ENCODE measurements around the gene SOX3. TPM values are rescaled to one million over a fixed set of nuclear protein-coding genes. Genes with fewer than 3 reads are reported as not detected.

The SOX3 gene
- total RNA-seq, 1 experiment from 2014 or later = not detected

- TF ChIP-seq CEBPB (IDR thresholded peaks at IDR 0.05; ENCODE audit: low read depth) = no peak
- no peak for TF ChIP-seq YY1 (IDR thresholded peaks at IDR 0.05; ENCODE audit: extremely low read depth, insufficient replicate concordance, low read depth, low read length)
- no peak for TF ChIP-seq TCF7L2 (IDR thresholded peaks at IDR 0.05; ENCODE audit: borderline replicate concordance, extremely low read depth, insufficient read depth, insufficient read length)
- TF ChIP-seq, protein P1, sequence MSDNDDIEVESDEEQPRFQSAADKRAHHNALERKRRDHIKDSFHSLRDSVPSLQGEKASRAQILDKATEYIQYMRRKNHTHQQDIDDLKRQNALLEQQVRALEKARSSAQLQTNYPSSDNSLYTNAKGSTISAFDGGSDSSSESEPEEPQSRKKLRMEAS (IDR thresholded peaks at IDR 0.05) = no peak
- TF ChIP-seq EZH2phosphoT487 (IDR thresholded peaks at IDR 0.05; ENCODE audit: borderline replicate concordance) = no peak
- Histone ChIP-seq H3K27me3 (ENCODE audit: insufficient read depth, low read length) (no peaks in the 10 kb centered on the region), H3K9me3 (ENCODE audit: control insufficient read depth in 1 of 2, insufficient read depth in 1 of 2, low read depth in 1 of 2, low read length in 2 of 2) (no peaks in the 10 kb centered on the region), H3K9ac (ENCODE audit: low read length) (no peak overlapping the region), H3K9me2 (ENCODE audit: insufficient read depth) (no peaks in the 10 kb centered on the region), H3K79me2 (ENCODE audit: insufficient read depth, low read length) (no peaks in the 10 kb centered on the region), H3K36me3 (ENCODE audit: control insufficient read depth in 1 of 2, insufficient read depth in 2 of 2, low read length in 2 of 2) (no peaks in the 10 kb centered on the region), H3K4me3 (replicated peaks in 1 of 2; ENCODE audit: low read depth in 1 of 2, low read length in 2 of 2) (no peak overlapping the region), H4K20me1 (ENCODE audit: insufficient read depth) (no peaks in the 10 kb centered on the region), H3K4me2 (ENCODE audit: low read length) (no peak overlapping the region), H3K27ac (ENCODE audit: low read depth, low read length) (no peak overlapping the region), H2AFZ (ENCODE audit: low read depth, low read length, poor library complexity, severe bottlenecking) (no peak overlapping the region), H3K4me1 (ENCODE audit: control insufficient read depth in 1 of 2, insufficient read depth in 2 of 2, low read length in 2 of 2) (no peaks in the 10 kb centered on the region)
- DNase-seq (ENCODE audit: low read depth, low spot score) (no peak), ATAC-seq (no peak)
- ChIA-PET POLR2A (no interaction called here), RAD21 (ENCODE audit: low non-redundant PET in 1 of 2, low total read pairs in 2 of 2, uncharacterized antibody in 2 of 2, unreplicated experiment in 2 of 2) (no interaction called here), CTCF (no interaction called here)
- no TSS peak for BruUV-seq (replicated peaks)
- intact Hi-C loops (cut with micrococcal nuclease) = no loop called here
Observed at GRCh38 chrX:140501940-140502468, 2.9 kb downstream of the SOX3 start.

DNA sequence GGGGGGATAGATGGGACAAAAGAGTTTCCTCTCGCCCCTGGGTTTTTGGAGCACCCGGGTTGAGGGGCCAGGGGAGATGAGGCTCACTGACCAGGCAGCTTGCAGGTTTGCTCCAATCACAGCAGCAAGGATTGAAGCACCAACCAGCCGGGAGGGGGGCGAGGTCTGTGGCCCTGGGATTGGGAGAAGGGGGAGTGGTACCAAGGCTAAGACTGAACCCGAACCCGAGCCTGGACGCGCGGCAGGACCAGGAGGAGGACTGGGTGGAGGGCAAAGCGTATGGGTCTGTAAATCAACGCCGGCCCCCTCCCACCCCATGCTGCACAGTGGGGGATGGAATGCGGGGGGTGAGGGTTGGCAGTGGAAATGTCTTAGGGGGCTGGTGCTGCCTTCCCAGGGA lies 3.5 kb downstream of the SOX3 start:
- H3K27me3 ChIP-seq (ENCODE audit: insufficient read depth, low read length) = no peaks in the 10 kb centered on the region
- H3K4me2 ChIP-seq (ENCODE audit: low read length) = no peak overlapping the region
- H3K79me2 ChIP-seq (ENCODE audit: insufficient read depth, low read length) = no peaks in the 10 kb centered on the region
- no peaks in the 10 kb centered on the region for H3K9me3 ChIP-seq (ENCODE audit: control insufficient read depth in 1 of 2, insufficient read depth in 1 of 2, low read depth in 1 of 2, low read length in 2 of 2)
- H2AFZ ChIP-seq (ENCODE audit: low read depth, low read length, poor library complexity, severe bottlenecking) = no peak overlapping the region
- no peak overlapping the region for H3K27ac ChIP-seq (ENCODE audit: low read depth, low read length)
- no peaks in the 10 kb centered on the region for H3K36me3 ChIP-seq (ENCODE audit: control insufficient read depth in 1 of 2, insufficient read depth in 2 of 2, low read length in 2 of 2)
- H3K9ac ChIP-seq (ENCODE audit: low read length) = no peak overlapping the region
- no peak for ATAC-seq
- H4K20me1 ChIP-seq (ENCODE audit: insufficient read depth) = no peaks in the 10 kb centered on the region
- no peaks in the 10 kb centered on the region for H3K4me1 ChIP-seq (ENCODE audit: control insufficient read depth in 1 of 2, insufficient read depth in 2 of 2, low read length in 2 of 2)
- ChIA-PET CTCF (no interaction called here), RAD21 (ENCODE audit: low non-redundant PET in 1 of 2, low total read pairs in 2 of 2, uncharacterized antibody in 2 of 2, unreplicated experiment in 2 of 2) (no interaction called here), POLR2A (no interaction called here)
- no peak overlapping the region for H3K4me3 ChIP-seq (replicated peaks in 1 of 2; ENCODE audit: low read depth in 1 of 2, low read length in 2 of 2)
- intact Hi-C loops (cut with micrococcal nuclease) = no loop called here
- no peaks in the 10 kb centered on the region for H3K9me2 ChIP-seq (ENCODE audit: insufficient read depth)
- TF ChIP-seq EZH2phosphoT487 (IDR thresholded peaks at IDR 0.05; ENCODE audit: borderline replicate concordance) (no peak), SRF (IDR thresholded peaks at IDR 0.05; ENCODE audit: low read depth) (no peak), JUND (IDR thresholded peaks at IDR 0.05) (no peak), POLR2AphosphoS5 (IDR thresholded peaks at IDR 0.05; ENCODE audit: low read depth, low read length) (no peak), FOSL1 (IDR thresholded peaks at IDR 0.05; ENCODE audit: low read depth) (no peak), ZNF274 (IDR thresholded peaks at IDR 0.05; ENCODE audit: low read depth, low read length) (no peak), YY1 (IDR thresholded peaks at IDR 0.05; ENCODE audit: extremely low read depth, insufficient replicate concordance, low read depth, low read length) (no peak), CBX3 (IDR thresholded peaks at IDR 0.05; ENCODE audit: low read depth) (no peak), REST (IDR thresholded peaks at IDR 0.05; ENCODE audit: low read depth) (no peak), CEBPB (IDR thresholded peaks at IDR 0.05; ENCODE audit: low read depth) (no peak)
- TF ChIP-seq, protein P2, sequence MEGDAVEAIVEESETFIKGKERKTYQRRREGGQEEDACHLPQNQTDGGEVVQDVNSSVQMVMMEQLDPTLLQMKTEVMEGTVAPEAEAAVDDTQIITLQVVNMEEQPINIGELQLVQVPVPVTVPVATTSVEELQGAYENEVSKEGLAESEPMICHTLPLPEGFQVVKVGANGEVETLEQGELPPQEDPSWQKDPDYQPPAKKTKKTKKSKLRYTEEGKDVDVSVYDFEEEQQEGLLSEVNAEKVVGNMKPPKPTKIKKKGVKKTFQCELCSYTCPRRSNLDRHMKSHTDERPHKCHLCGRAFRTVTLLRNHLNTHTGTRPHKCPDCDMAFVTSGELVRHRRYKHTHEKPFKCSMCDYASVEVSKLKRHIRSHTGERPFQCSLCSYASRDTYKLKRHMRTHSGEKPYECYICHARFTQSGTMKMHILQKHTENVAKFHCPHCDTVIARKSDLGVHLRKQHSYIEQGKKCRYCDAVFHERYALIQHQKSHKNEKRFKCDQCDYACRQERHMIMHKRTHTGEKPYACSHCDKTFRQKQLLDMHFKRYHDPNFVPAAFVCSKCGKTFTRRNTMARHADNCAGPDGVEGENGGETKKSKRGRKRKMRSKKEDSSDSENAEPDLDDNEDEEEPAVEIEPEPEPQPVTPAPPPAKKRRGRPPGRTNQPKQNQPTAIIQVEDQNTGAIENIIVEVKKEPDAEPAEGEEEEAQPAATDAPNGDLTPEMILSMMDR (IDR thresholded peaks at IDR 0.05 in 2 of 3, conservative IDR thresholded peaks at IDR 0.05 in 1 of 3; ENCODE audit: borderline replicate concordance in 1 of 3, insufficient read depth in 1 of 3, low read depth in 2 of 3, low read length in 2 of 3) = no peak
- TF ChIP-seq, protein P1 (IDR thresholded peaks at IDR 0.05) = no peak
- no TSS peak for BruUV-seq (replicated peaks)
- no peak for DNase-seq (ENCODE audit: low read depth, low spot score)
